HG03039 (cell line): Measurements from ENCODE around the gene WWOX.

Experiments used
- ATAC-seq: cut with Tn5 transposase; IDR thresholded peaks from one replicate; pipeline ENCODE4 v1.9.1; 2021; ENCODE audit warnings: mild to moderate bottlenecking, moderate library complexity; ENCODE audit not compliant: unreplicated experiment

WWOX gene

DNA sequence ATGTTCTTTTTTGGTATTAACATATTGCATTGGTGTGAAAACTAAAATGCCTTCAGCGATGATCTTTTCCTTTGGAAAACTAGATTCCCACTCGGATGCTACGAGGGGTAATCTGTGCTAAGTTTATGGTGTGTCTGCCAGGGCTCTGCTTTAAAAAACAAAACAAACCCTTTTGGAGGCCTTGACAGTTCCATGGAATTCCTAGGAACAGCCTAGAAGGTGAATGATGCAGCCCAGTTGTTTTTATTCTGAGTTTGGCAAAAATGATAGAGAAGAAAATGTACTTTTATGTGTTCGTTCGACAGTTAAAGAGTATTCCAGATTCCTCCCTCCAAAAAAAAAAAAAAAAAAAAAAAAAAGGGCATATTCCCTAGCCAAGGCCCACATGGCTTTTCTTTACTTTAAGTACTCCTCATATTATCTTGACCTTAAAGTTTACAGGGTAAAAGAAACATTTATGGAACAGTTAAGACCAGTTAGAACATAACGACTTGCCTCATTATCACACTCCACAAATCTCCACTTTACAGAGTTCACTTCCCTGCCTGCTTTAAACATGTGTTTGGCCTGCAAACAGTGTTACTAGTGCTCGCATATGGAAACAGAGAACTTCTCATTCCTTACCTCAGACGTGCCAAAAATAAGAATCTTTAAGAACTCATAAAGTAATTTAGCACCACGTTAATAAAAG is 159.1 kb downstream of the WWOX start:
- ATAC-seq = no peak

DNA sequence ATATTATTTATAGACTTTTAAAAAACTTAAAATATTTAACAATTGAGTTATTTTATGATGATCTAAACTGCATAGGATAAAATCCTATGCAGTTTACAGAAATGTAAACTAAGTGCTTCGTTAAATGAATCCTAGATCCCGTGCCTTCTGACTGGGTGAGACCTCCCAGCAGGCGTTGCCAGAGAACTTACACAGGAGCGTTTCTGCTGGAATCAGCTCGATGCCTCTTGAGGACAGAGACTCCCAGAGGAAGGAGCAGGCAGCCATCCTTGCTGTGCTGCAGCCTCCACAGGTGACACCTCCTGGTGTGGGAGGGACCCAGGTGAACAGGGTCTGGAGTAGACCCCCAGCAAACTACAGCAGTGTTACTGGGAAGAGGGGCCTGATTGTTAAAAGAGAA is 160.4 kb downstream of the WWOX start:
- no peak for ATAC-seq

DNA sequence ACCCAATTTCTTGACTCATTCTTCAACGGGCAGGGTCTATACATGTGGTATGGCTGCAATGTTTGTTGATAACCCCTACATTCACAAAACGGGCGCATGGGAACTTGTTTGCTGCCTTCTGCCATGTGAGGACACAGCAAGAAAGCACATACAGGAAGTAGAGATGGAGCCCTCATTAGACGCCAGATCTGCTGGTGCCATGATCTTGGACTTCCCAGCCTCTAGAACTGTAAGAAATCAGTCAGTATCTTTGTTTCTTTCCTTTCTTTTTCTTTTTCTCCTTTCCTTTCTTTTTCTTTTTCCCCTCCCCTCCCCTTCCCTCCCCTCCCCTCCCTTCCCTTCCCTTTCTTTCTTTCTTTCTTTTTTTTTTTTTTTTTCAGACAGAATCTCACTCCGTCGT is 165.2 kb downstream of the WWOX start:
- ATAC-seq = no peak

DNA sequence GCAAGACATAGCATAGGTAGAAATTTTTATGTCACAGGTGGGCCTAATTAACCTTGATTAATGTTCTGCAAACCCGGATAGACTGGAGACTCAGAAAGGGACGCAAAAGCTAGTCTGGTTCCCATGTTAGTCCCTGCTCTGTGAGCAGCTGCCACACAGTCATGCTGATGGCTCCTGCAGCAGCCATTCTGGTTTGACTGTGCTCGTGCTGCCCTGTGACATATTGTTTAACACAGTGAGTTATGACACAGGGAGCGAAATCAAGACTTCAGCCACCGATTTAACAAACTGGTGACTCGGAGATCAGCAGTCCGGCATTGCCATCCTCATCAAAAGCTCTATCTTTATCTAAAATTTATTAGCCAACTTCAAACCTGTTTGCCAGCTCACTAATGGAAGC is 169.8 kb downstream of the WWOX start:
- no peak for ATAC-seq

DNA sequence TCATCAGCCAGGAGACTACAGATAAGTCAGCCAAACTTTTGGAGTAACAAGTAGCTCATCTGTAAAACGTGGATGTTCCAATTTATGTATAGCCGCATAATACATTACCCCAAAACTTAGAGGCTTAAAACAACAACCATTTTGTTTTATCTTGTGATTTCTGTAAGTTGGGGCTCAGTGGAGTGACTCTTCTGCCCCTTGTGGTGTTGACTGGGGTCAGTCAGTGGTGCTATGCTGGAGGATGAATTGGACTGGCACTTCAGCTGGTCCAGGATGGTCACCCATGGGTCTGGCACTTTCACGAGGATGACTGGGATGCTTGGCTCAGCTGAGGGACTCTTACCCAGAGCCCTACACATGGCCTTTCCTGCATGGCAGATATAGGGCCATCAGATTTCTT is 172.5 kb downstream of the WWOX start:
- no peak for ATAC-seq

DNA sequence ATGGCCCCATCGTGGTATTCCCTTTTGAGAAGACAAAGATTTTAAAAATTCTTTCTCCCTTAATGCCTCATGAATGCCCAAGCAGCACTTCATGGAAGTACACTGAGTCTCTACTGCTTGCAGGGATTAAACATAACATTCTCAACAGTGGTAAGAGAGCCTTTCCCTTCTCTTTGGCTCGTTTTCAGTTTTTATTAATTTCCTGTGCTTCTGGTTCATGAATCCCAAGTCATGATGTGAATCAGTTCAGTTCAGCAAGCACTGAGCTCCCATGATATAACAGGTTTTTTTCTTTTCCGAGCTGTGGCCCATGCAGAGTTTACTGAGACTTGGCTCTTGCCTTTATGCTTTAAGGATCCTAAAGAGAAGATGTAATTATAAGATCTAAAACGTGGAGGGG is 175.3 kb downstream of the WWOX start:
- ATAC-seq = no peak

DNA sequence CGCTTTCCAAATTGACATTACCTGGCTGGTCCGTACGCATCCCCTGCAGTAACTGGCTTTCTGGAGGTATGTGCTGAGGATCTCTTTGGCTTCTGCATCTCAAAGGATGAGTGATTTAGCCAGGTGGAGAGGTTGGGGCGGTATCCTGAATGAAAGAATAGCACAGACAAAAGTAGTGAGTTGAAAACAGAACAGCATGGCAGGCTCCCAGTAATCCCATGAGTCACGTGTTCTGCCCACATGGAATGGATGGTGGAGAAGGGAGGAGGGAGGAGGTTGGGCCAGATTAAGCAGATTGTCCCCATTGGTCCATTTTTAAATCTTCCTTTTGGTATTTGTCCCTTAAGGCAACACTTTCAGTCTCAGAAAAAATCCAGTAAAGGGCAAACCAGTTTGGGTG is 176.0 kb downstream of the WWOX start:
- no peak for ATAC-seq

DNA sequence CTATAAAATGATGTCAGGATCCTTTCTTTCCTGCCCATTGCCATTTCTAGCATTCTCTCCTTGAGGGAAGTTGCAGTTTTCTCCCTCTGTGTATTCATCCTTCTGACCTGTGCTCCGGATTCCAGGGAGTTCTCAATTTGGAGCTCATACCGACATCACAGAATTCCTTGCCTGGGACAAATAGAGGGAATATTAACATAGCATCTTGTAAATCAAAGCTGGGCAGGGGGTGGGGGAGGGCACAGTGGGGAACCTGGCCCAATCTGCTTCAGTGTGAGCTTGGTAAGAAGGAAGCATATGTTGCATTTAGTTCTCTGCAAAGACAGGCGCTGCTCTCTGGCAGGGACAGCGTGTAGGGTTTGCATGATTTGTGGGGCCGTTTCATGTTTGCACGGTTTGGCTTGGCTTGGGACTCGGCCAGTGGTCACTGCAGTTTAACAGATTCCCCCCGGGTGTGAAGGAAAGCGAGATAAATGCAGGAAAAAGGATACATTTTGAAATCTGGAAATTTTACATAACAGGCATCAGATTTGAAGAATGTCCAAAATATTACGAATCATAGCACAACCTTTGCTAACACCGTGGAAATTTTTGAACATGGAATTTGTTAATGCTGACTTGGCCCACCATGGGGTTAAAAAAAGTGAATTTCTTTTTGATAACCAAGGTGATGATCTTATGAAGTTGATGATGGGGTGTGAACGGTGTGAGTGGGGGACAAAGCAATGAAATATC is 178.0 kb downstream of the WWOX start:
- ATAC-seq = no peak

DNA sequence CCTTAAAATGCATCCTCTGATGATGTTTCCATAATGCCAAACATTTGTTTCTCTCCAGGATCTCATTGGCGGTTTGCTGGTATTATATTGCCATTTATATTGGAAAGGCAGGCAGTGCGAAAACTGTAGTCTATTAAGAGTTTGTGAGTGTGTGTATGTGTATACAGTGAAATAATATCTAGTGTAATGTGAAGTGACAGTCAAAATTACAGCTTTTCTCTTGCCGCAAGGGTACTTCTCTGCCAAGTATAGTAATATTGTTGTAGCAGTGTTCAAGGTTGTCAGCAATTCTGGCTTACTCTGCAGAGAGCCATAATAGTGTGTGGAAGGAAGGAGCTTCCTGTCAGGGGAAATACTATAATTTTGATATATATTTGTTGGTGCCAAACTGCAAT is 178.6 kb downstream of the WWOX start:
- ATAC-seq = no peak

DNA sequence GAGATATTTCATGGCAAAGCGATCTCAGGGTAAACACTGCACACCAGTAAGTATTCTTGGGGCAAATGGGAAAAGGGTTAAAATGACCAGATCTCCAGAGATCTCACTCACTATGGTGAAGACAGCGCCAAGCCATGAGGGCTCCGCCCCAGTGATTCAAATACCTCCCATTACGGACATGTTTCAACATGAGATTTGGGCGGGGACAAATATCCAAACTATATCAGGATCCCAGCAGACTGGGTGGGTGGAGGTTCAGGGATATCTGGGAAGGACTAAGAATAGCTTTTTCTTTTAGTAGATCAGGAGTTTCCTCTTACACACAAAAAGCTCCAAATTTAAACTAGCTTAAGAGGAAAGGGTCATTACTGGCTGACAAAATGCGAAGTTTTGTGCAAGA is 181.7 kb downstream of the WWOX start:
- ATAC-seq = no peak

DNA sequence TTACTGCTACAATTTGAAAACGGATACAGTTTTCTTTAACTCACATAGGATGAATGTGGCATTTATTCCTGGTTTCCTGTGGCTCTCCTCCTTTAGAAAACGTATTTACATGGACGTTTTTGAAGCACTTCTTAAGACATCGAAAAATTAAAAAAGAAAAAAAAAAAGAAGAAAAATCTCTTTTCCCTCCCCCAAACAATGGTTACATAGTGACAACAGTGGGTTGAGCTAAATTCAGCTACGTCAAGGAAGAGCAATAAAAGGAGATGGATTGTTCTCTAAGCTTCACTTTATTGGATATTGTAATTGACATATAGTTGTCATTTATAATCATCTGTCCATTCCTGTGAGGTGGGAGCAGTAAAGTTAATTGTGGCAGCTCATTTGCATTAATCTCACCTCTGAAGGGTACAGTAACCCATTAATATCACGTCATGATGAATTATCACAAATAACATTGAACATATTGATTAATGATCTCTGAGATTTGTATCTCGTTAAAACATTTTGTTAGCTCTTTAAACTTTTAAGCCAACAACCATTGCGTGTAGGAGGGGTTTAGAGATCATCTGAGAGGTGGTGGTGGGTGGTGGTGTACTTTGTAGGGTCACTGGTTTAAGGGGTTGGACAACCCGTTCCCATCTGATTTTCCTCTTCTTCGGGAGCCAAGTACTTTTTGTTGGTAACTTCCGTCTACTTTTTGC is 184.2 kb downstream of the WWOX start:
- ATAC-seq = no peak

DNA sequence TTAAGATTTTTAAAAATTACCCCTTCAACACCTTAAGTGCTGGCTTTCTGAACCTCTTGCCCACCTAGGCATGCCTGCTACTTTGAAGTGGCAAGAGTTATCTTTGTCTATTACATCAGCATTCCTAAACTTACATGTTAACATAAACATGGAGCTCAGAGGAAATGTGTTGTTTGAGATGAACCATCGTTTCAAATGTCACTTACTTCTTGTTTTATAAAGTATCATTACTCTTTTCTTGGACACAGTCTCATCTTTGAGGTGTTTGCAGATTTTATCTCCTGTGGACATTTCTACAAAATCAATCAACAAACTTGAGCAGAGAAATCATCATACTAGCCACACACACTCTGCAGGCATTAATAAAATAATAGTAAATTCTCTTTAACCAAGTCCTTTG is 184.9 kb downstream of the WWOX start:
- no peak for ATAC-seq

DNA sequence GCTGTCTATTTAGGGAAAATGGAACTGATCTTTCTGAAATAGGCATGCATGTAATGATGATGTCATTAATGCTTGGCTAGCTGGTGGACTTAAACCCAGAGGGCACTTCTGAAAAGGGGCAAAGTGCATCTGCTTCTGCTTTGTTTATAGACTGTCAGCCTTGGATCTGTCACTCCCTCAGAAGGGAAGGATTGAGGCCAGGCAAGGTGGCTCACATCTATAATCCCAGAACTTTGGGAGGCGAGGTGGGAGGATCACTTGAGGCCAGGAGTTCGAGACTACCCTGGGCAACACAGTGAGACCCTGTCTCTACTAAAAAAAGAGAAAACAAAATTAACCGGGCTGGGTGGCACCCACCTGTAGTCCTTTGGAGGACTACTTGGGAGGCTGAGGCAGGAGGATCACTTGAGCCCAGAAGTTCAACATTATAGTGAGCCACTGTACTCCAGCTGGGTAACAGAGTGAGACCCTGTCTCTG is 185.5 kb downstream of the WWOX start:
- ATAC-seq = no peak

DNA sequence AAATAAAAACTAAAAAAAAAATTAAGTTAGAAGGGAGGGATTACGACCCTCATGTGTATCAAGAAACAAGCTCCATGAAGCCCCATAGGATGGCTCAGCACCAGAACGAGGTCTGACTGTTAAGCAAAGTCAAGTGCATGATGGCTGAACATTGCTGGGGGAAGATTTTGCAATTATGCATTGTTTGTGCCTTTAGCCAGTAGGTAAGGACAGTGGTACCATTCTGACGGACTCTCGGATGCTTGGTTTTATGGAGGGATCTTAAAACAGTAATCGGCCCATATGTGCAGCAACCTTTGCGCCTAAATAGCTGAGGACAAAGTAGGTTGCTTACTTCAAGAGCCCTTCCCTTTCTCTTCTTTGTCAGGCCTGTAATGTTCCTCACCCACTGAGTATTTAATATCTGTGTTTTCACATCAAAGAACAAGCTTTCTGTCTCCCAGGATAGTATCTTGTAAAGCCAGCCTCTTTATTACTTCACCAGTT is 186.0 kb downstream of the WWOX start:
- ATAC-seq = no peak

DNA sequence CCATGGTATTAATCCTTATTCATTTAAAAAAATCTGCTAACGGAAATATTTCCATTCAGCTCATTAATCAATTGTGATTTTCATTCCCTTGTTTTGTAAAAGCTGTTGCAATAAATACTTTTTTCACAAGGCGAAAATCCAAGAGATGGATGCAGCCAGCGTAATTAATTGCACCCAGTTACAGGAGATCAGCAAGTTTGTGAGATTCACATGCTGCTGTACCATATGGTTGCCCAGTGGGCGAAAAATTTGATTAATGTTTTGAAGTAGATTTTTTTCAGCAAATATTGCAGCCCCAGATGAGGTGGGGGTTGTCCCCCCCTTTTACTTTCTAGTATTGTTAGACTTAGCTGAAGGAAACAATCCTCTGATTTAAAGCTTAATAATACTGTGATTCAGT is 186.6 kb downstream of the WWOX start:
- no peak for ATAC-seq

DNA sequence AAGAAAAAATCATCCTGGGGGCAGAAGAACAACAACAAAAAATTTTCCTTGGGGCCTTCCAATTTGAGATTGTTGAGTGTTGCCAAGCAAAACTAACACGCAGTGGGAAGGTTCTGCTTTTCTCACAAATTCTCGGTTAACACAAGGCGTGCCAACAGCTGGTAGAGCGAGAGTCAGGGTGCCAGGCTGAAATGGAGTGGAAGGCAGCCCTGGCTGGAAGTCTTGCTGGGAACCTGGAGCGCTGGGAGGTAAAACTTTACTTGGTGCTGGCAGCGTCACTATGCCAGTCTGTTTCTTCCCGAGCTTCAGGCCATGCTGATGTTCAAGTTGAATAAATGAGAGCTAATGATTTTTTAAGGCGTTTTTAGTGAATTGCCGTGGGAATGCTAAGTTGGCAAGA is 189.4 kb downstream of the WWOX start:
- ATAC-seq = no peak

DNA sequence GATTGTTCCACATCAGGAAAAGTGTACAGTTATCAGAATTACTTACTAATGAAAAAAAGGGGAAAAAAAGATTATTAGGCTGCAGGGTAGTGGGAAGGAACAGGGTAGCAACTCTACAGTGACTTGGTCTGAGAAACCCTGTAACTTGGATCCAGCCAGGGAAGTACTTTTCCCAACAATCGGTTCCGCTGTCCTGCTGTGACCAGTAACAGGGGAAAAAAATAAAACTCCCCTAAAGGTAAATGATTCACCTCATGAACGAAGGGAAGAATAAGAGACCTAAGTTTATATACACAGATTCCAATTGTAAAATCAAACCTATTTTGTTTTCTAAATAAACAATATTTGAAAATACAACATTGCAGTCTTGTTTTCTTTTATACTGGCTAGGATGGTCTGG is 189.9 kb downstream of the WWOX start:
- no peak for ATAC-seq

DNA sequence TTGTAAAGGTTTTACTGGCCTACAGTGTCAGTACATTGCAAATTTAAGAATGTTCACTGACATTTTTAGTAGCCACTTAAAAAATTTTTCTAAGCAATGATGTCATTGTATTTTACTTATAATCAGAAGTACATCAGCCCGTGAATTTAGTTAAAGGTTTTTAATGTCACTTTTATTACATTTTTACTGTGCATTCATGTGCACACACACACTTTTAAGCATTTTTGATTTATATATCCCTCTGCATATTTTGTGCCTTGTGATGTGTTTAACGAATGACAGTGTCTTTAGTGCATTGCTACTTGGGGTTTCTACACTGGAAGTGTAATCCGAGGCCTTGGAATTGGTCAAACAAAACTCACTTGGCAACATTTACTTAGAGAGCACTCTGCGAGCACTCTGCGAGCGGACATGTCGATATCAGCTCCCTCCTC is 190.4 kb downstream of the WWOX start:
- ATAC-seq = no peak

DNA sequence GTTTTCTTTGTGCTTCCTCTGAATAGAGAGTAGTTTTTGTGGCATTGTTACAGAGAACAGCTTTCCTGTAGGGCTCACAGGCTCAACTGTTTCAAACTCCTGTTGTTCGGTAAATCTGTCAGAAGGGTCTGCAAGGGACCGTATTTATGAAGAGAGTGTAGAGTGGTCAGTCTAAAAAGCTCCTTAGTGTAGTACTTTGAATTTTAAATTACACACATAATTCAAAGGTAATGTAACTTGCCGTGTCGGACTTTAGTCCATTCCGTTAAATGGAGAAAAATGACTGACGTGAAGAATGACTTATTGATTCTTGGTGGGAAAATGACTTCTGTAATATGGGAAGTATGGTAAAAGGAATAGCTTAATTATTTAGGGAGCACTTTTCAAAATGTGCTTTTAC is 190.9 kb downstream of the WWOX start:
- no peak for ATAC-seq

DNA sequence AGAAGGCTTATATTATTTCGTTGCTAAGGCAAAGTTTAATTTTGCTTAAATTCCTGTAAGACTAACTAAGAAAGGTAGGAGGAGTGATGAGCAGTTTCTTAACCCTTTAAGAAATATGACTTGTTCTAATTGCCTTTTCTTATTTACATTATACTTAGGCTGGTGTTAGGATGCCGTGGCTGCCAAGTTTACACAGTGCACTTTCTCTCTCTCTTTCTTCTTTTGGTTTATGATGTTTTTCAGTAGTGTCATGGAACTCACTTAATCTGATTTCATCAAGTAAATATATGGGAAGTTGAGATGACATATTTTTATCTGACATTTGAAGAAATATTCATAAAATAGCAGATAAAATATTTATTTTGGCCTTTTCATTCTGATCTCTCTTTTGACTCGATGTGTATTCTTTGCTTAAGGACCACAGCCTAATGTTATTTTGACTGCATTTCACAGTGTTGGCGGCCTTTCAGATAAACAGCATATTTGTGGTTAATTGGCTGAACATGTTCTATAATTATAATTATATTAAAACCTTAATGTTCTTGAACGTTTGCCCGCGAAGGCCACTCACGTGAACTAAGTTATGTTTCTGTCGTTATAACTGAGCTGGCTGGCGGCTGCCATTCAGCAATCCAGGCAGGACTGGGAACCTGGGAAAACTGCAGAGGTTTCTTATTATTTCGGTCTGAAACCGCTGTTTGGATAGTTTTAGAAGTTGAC is 191.6 kb downstream of the WWOX start:
- ATAC-seq = no peak

DNA sequence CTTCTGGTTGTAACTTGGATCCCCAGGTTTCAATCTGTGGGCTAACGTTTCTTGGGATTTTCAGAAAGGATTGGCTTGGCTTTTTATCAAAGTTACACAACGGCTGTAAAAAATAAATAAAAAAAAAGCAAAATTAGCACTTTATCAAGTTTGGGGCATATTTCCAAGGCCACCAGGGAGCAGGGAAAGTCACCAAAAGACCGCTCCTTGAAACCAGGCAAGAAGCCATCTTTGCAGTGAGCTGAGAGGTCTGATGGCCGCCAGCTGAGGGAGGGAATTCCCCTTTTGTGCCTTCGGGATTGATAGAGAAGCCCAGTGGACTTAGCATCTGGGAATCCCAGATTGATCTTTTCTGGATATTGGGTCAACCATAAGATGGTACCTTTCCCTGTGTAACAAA is 192.2 kb downstream of the WWOX start:
- no peak for ATAC-seq
